Pancreas (tissue), 10 donors: ENCODE data around the gene PHACTR4. TPM values are rescaled to one million over a fixed set of nuclear protein-coding genes. Genes with fewer than 3 reads are reported as not detected.

Experiments used
- ATAC-seq, 4 donors: fragments of 200-7000 bp; cut with Tn5 transposase; one replicate each; pipeline versions ENCODE4 v1.8.0 to v1.9.1; 2020; ENCODE audit warnings: mild to moderate bottlenecking in 4 of 4, moderate library complexity in 4 of 4
- DNase-seq, 6 donors: peaks; one replicate each; pipeline ENCODE4 v3.0.0-alpha.2; 2020
- FAIRE-seq: peaks from 2 replicates; lab custom pipeline; 2012; peaks lifted over from hg19 to GRCh38; lab: Jason Lieb, UNC
- H3K27ac ChIP-seq, 4 donors: fragments of 200-600 bp; sonication (generic); 1 replicate in 3 of 4; 2 replicates in 1 of 4; pipeline versions ENCODE4 v1.5.0 to v1.8.0; 2020
- H3K27me3 ChIP-seq, 4 donors: fragments of 200-600 bp; one replicate each; pipeline ENCODE4 v1.8.0; 2021
- H3K36me3 ChIP-seq, 3 donors: fragments of 200-600 bp; sonication (generic) in 1 of 3; one replicate each; pipeline versions ENCODE4 v1.5.0 to v1.8.0; 2020 to 2021
- H3K4me1 ChIP-seq, 3 donors: fragments of 200-600 bp; one replicate each; pipeline ENCODE4 v1.8.0; 2021
- H3K4me3 ChIP-seq, 4 donors: fragments of 200-600 bp; sonication (generic) in 2 of 4; one replicate each; pipeline versions ENCODE4 v1.5.0 to v1.8.0; 2020 to 2021
- H3K9me3 ChIP-seq, 4 donors: fragments of 200-600 bp; one replicate each; pipeline ENCODE4 v1.8.0; 2021
- WGBS, 2 donors: extraction: QIAGEN DNeasy Blood & Tissue Kit; methylation state at CpG; one replicate each; pipeline ENCODE4 v1.1.7; 2013; 5-methylcytosine and 5-hydroxymethylcytosine counted together
- intact Hi-C, 3 donors: fragments of 100-400 bp; cut with DNase I; formaldehyde crosslinking; loops; one replicate each; pipeline versions ENCODE4 v1.11.1 to v1.14.2; 2022
- polyA plus RNA-seq, 2 donors: library from polyadenylated mRNA; stranded (reverse); fragments of 200-250 nt; gene quantifications; one replicate each; pipeline ENCODE4 v1.2.3, GENCODE V29; 2013
- total RNA-seq, 6 donors: library from RNA; stranded (reverse); fragmentation: NEBNext Ultra II Directional in 4 of 6; extraction: Animal tissue kit (Norgen Biotek cat#: 25700) in 4 of 6; gene quantifications; one replicate each; pipeline versions ENCODE4 v1.2.1 to v1.2.4, GENCODE V29; 2021 to 2023
- TF ChIP-seq, protein P1 (sequence below), 4 donors: fragments of 200-600 bp; sonication (generic) in 3 of 4; IDR thresholded peaks; one replicate each; pipeline versions ENCODE4 v1.5.0 to v1.8.0; 2021; ENCODE audit warnings: antibody characterized with exemption in 4 of 4
- donor health status: healthy with polysubstance abuse.
- donor health status: DM: no; HTN: no; CAD: no; lungs with moderate emphysema.
- donor health status: DM: no; HTN: no; CAD: no.
- donor health status: control.
- donor health status: control.
- donor health status: Bipolar disorder and iron deficiency.
- donor health status: DM: yes; HTN: yes; CAD: no.
- donor health status: DM: no; HTN: no; CAD: no.
- donor health status: DM: no; HTN: no; CAD: no.
- donor health status: DM: yes; HTN: yes; CAD: no.

PHACTR4 gene
- total and polyA plus RNA-seq, 8 donors = 12.5 to 25.8 (median 14.1) TPM

DNA sequence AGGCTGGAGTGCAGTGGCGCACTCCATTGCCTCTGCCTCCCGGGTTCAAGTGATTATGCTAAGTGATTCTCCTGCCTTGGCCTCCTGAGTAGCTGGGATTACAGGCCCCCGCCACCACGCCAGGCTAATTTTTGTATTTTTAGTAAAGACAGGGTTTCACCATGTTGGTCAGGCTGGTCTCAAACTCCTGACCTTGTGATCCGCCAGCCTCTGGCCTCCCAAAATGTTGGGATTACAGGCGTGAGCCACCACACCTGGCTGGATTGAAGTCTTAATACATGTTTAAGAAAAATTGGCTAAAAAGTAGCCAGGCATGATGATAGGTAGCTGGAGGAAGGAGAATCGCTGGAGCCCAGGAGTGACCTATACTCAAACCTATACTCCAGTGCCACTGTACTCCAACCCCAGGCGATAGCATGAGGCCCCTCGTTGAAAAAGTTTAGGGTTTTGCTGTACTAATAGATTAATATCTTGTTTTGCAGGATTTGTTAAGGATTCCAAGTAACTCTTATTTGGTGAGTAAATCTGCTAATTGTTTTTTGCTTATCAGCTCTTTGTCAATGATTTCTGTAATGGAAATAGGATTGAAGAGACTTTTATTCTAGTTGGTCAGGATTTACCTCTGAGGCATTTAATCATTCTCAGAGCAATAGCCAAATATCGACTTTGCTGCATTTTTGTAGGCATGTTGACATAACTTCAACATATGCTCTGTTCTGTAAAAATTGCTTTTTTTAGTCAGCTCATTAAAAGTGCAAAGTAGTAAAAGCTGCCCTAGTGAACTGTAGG lies 138.3 kb downstream of the PHACTR4 start:
- H3K36me3 ChIP-seq = peaks cover 0 to 30% (median 16%) of the 10 kb centered on the region in 3 donors
- FAIRE-seq (no peak), DNase-seq (no peak), ATAC-seq (no peak)
- no peaks in the 10 kb centered on the region for H3K27me3 ChIP-seq
- 32 to 50% methylated on average over 10 of the region's 10 CpGs for WGBS, 2 donors
- H3K4me3 ChIP-seq = peak overlapping the region; percentile 50 to 89 (median 72)
- no peaks in the 10 kb centered on the region for H3K9me3 ChIP-seq
- H3K27ac ChIP-seq = peak overlapping the region in 3 of 4 donors; percentile 1 to 87 (median 80)
- H3K4me1 ChIP-seq = peaks cover 10 to 28% (median 20%) of the 10 kb centered on the region in 3 donors
- intact Hi-C loops = no loop called here
- TF ChIP-seq, protein P1, sequence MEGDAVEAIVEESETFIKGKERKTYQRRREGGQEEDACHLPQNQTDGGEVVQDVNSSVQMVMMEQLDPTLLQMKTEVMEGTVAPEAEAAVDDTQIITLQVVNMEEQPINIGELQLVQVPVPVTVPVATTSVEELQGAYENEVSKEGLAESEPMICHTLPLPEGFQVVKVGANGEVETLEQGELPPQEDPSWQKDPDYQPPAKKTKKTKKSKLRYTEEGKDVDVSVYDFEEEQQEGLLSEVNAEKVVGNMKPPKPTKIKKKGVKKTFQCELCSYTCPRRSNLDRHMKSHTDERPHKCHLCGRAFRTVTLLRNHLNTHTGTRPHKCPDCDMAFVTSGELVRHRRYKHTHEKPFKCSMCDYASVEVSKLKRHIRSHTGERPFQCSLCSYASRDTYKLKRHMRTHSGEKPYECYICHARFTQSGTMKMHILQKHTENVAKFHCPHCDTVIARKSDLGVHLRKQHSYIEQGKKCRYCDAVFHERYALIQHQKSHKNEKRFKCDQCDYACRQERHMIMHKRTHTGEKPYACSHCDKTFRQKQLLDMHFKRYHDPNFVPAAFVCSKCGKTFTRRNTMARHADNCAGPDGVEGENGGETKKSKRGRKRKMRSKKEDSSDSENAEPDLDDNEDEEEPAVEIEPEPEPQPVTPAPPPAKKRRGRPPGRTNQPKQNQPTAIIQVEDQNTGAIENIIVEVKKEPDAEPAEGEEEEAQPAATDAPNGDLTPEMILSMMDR (IDR thresholded peaks at IDR 0.05) = no peak

GRCh38 chr1:28508435-28508754 lies 138.9 kb downstream of the PHACTR4 start:
- WGBS, 2 donors = 31 to 33% methylated on average over 5 of the region's 5 CpGs
- TF ChIP-seq, protein P1 (IDR thresholded peaks at IDR 0.05) = no peak
- ATAC-seq (no peak), DNase-seq (no peak), FAIRE-seq (no peak)
- H3K9me3 ChIP-seq = no peaks in the 10 kb centered on the region
- intact Hi-C loops = no loop called here
- H3K4me1 ChIP-seq = peaks cover 10 to 28% (median 20%) of the 10 kb centered on the region in 3 donors
- peak overlapping the region in 2 of 4 donors; percentile 74 to 89 for H3K4me3 ChIP-seq
- no peaks in the 10 kb centered on the region for H3K27me3 ChIP-seq
- H3K36me3 ChIP-seq = peaks cover 0 to 30% (median 16%) of the 10 kb centered on the region in 3 donors
- H3K27ac ChIP-seq = peak overlapping the region in 1 of 4 donors; percentile 87

- FAIRE-seq = no peak
- Histone ChIP-seq H3K4me3 (peak overlapping the region in 1 of 4 donors; percentile 89), H3K9me3 (no peaks in the 10 kb centered on the region), H3K36me3 (peaks cover 0 to 30% (median 16%) of the 10 kb centered on the region in 3 donors), H3K27ac (no peak overlapping the region), H3K4me1 (peaks cover 10 to 28% (median 20%) of the 10 kb centered on the region in 3 donors), H3K27me3 (no peaks in the 10 kb centered on the region)
- TF ChIP-seq, protein P1 (IDR thresholded peaks at IDR 0.05) = no peak
- WGBS, 2 donors = 60 to 65% methylated on average over 8 of the region's 8 CpGs
- peak in 1 of 6 donors; percentile 38 for DNase-seq
- ATAC-seq = no peak
- intact Hi-C loops = no loop called here
These were observed 140.2 kb downstream of the PHACTR4 start for GRCh38 chr1:28509705-28510272.

- Histone ChIP-seq H3K9me3 (no peaks in the 10 kb centered on the region), H3K4me1 (peaks cover 10 to 24% (median 20%) of the 10 kb centered on the region in 3 donors), H3K36me3 (peaks cover 0 to 30% (median 16%) of the 10 kb centered on the region in 3 donors), H3K4me3 (peak overlapping the region in 1 of 4 donors; percentile 89), H3K27ac (no peak overlapping the region), H3K27me3 (no peaks in the 10 kb centered on the region)
- FAIRE-seq (no peak), ATAC-seq (no peak), DNase-seq (peak in 1 of 6 donors; percentile 21)
- intact Hi-C loops = no loop called here
- 73 to 76% methylated on average over 8 of the region's 8 CpGs for WGBS, 2 donors
- TF ChIP-seq, protein P1 (IDR thresholded peaks at IDR 0.05) = no peak
These were observed 140.9 kb downstream of the PHACTR4 start for GRCh38 chr1:28510273-28510969.
